Adipose tissue (tissue), 3 donors: ENCODE measurements around the gene GPR39. TPM values are rescaled to one million over a fixed set of nuclear protein-coding genes. Genes with fewer than 3 reads are reported as not detected.

Source experiments
- H3K27ac ChIP-seq: one replicate; pipeline ENCODE4 v1.5.1; 2013; ENCODE audit warnings: low read depth, low read length
- WGBS, 3 donors: extraction: QIAGEN DNeasy Blood & Tissue Kit; methylation state at CpG; one replicate each; pipeline ENCODE4 v1.1.7; 2013; 5-methylcytosine and 5-hydroxymethylcytosine counted together
- polyA plus RNA-seq, 3 donors: library from polyadenylated mRNA; stranded (reverse); fragments of 200-250 nt; gene quantifications; one replicate each; pipeline ENCODE4 v1.2.3, GENCODE V29; 2013
- donor health status: healthy with polysubstance abuse.
- donor health status: Bipolar disorder and iron deficiency.
- donor health status: healthy.

GPR39 gene
- polyA plus RNA-seq, 3 donors: 0.54 to 2.9 TPM; not detected in 1

DNA sequence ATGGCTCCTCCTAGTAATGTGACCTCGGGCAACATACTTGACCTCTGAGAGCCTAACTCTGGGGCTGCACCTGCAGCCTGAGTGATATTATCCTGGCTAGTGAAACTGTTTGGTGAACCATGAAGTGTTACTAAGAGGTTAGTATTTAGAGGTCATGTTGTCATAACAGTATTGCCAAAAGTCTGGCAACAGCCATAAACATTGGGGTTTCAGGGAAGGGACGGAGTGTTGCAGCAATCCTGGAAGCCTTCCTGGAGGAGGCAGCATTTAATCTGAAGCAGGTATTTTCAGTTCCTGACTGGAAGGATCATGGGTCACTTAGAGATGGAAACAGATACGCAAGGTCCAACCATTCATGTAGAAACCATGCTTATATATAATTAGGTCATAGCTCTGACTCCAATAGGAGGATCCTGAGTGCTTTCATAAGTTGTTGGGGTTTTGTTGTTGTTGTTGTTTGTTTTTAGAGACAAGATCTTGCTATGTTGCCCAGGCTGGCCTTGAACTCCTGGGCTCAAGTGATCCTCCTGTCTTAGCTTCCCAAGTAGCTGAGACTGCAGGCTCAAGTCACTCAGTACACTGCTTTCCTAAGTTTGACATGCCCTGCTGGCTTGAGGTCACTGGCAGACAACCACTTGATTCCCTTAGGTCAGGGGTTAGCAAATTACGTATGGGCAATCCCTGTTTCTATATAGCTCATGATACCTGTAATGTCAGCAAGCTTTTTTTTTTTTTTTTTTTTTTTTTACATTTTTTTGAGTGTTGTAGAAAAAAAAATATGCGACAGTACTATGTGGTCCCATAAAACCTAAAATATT, 21.5 kb downstream of the GPR39 start:
- H3K27ac ChIP-seq: no peak overlapping the region
- WGBS, 3 donors: 78 to 97% (median 90%) methylated on average over 5 of the region's 5 CpGs

DNA sequence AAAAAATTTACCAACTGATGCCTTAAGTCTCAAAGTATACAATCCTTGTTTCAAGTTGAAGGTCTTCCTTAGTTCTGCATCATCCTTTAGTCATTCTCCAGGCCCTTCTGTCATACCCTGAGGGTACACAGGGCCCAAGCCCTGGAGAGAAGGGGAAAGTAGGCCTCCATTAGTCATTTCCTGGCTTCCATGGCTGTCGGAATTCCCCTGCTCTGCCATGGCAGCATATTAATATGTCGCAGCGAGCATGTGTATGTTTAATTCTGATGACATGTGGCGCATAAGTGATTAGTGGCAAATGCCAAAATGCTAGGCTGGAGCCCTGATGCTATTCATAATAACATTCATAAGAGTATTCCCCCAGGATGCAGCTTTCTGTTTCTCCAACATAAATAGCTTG, 22.1 kb downstream of the GPR39 start:
- no peak overlapping the region for H3K27ac ChIP-seq
- 57 to 79% (median 58%) methylated on average over 4 of the region's 4 CpGs for WGBS, 3 donors

DNA sequence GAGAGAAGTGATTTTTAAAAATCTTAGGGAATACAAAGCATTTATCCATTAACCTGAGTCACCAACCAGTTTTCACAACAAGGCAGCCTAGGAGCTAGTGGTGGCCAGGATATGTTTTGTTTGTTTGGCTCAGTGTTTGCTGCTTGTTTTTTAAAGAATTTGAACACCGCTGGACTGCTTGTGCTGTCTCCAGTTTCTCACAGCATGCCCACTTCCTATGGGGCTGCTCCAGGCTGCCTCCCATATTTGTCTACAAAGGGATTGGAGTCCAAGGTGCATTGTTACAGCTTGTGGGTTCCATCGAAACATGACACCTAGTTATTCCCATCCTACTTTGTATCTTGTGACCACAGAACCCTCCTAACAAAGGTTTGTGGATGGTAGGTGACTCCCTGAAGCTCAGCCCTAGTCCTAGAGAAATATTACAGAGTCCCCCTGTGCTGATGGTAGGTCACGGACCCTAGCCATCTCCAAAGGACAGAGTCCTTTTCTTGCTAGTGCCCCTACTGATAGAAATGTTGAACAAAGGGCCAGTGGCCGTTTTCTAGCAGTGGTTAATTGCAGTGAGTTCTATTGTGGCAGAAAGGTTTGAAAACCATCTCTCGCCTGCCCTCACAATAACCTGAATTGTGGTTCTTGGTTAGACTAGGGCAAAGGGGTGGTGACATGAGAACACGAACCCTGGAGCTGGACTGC, 23.2 kb downstream of the GPR39 start:
- 78 to 82% (median 81%) methylated on average over 6 of the region's 6 CpGs for WGBS, 3 donors
- H3K27ac ChIP-seq: no peak overlapping the region

DNA sequence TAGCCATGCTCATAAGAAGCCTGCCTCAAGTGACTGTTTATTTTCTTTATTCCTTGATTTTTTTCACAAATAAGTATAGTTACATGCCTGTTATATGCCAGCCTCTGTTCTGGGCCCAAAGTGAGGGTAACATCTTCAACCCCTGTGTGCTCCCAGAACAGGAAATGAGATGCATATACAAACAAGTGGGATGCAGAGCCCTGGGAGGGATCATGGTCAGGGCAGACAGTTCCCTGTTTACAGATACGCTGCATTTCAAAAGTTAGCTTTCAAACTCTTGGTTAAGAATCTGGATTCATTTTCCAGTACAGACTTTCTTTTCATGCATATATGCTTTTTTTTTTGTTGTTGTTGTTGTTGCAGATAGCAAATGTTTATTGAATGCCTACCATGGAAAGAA, 24.4 kb downstream of the GPR39 start:
- H3K27ac ChIP-seq: no peak overlapping the region
- 84 to 85% (median 85%) methylated on average over 1 of the region's 1 CpG for WGBS, 3 donors

DNA sequence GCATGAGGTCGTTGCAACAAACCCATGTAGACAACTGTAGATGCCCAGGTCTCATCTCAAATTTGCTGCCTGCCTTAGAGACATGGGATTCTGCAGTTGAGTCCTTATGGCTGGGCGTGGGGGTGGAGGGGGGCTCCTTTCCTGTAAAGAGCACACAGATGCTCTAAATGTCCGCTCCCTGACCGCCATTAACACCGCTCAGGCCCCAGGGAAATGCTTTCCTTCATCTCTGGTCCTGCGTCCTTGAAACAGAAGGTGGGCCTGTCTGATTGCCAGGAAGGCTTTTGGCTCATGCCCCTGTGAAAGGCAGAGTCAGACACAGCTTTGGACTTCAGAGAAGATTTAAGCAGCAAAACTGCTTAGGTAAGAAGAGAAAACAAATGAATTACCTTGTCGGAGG, 25.7 kb downstream of the GPR39 start:
- WGBS, 3 donors: 60 to 75% (median 72%) methylated on average over 7 of the region's 7 CpGs

DNA sequence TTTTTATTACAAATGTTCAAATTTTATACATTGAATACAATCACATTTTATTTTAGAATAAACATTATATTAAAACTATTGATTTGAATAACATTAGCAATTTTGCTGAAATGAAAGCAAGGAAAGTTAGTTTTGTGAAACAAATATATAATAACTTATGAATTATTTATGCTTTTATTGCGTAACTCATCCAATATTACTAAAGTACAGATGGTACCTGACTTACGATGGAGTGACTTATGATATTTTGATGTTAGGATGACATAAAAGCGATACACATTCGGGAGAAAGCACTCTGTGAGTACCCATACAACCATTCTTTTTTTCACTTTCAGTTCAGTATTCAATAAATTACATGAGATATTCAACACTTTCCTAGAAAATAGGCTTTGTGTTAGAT, 26.5 kb downstream of the GPR39 start:
- WGBS, 3 donors: 86 to 95% (median 93%) methylated on average over 4 of the region's 4 CpGs
- no peak overlapping the region for H3K27ac ChIP-seq

More for the DNA sequence above, 25.7 kb downstream of the GPR39 start:
- no peak overlapping the region for H3K27ac ChIP-seq

DNA sequence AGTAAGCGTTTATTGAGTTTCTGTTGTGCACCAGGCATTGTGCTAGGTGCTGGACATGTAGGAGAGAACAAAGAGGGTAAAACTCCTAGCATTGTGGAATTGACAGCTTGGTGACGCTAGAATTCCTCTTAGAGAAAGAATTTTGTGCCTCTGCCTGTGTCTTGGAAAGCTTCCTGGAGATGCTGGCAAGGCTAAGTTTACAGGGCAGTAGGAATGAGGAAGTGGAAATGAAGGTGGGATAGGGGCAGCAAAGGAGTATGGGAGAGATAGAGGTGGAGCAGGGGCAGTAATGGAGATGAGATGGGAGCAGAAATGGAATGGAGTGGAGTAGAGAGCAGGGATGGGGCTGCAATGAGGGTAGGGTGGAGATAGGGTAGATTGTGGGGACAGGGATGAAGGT, 29.8 kb downstream of the GPR39 start:
- 75 to 90% (median 78%) methylated on average over 2 of the region's 2 CpGs for WGBS, 3 donors
- no peak overlapping the region for H3K27ac ChIP-seq

DNA sequence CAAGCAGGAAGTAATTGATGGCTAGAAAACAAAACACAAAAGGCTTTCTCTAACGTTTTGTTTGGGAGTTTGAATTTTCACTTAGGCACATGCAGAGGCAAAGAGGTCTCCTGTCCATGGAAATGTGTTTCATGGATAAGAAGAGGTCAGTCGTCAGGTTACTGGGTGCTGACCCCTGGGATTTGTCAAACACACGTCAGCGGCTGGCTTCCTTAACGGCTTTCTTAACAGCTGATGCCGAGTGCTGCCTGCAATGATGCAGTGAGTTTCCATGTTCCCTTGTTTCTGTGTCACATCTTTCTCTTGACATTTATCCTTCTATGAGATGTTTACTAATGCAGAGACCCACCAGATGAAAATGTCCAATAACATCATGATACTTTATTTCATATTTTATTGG, 31.7 kb downstream of the GPR39 start:
- WGBS, 3 donors: 15 to 46% (median 17%) methylated on average over 6 of the region's 6 CpGs
- H3K27ac ChIP-seq: no peak overlapping the region

DNA sequence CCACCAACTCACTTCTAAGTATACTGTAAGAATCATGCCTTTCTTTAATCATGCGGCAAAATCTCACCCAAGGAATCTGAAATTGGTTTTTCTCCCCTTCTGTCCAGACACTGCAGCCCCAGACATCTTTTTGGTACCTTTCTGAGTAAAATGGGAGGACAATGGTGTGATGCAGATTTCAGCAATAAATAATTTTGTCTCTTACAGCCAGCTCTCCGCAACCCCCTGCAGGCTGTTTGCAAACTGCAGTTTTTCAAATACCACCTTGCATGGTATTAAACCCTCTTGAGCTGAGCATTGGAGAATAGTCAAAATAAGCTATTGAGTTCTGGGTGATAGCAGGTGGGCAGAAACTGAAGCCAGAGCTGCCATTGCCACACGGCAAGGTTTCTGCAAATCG, 32.2 kb downstream of the GPR39 start:
- WGBS, 3 donors: 72 to 84% (median 76%) methylated on average over 4 of the region's 4 CpGs

DNA sequence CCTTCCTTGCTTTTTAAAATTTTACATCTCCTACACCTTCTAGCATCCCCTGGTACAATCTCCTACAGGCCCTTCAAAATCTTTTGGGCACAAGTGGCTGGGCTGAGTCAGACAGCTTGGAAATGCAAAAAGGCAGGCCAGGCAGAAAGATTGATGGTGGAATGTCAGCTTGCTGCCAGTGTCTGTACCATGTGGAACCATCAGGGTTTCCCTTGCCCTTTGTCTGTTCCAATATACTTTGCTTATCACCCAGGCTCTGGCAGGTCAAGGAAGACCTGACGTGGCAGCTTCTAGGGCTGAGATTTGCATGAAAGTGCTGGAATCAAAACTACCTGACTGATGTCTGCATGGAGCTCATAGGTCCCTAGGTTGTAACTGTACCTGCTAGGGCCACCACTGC, 33.3 kb downstream of the GPR39 start:
- 57 to 80% (median 71%) methylated on average over 1 of the region's 1 CpG for WGBS, 3 donors

More for the DNA sequence above, 32.2 kb downstream of the GPR39 start:
- no peak overlapping the region for H3K27ac ChIP-seq

DNA sequence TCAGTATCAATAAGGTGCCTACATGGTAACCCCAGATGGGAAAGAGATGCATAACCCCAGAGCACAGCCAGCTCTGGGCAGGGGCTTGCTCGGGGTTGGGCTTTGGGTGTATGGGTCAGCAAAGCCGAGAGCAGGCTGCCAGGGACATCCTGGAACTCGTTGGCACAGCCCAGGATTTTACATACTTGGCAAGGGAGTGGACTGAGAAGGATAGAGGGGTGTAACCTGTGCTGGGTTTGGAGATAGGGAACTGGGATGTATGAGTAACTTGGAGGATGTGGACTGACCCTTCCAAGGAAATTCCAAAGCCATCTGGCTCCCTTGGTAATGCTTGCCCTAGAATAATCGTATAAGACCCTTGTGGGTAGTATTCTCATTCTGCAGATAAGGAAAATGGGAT, 44.2 kb downstream of the GPR39 start:
- 52 to 74% (median 60%) methylated on average over 4 of the region's 4 CpGs for WGBS, 3 donors

More for the DNA sequence above, 33.3 kb downstream of the GPR39 start:
- H3K27ac ChIP-seq: no peak overlapping the region

DNA sequence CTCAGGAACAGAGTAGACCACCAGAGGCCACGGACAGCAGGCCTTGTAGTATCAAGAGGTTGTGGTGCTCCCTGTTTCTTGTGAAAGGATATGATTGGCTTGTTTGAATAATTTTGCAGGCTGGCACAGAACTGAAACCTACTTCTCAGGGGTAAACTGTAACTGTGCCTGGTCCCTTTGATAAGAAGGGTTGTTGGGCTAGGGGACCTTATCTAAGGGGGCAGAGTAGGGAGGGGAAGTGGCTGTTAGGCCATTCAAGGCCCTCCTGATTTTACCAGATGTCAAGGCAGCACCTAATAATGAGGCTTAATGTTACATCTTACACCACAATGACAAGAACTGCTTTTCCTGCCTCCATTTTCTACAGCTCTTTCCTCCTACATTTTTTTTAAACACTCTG, 45.6 kb downstream of the GPR39 start:
- 44 to 70% (median 59%) methylated on average over 1 of the region's 1 CpG for WGBS, 3 donors
- no peak overlapping the region for H3K27ac ChIP-seq

More for the DNA sequence above, 44.2 kb downstream of the GPR39 start:
- no peak overlapping the region for H3K27ac ChIP-seq

DNA sequence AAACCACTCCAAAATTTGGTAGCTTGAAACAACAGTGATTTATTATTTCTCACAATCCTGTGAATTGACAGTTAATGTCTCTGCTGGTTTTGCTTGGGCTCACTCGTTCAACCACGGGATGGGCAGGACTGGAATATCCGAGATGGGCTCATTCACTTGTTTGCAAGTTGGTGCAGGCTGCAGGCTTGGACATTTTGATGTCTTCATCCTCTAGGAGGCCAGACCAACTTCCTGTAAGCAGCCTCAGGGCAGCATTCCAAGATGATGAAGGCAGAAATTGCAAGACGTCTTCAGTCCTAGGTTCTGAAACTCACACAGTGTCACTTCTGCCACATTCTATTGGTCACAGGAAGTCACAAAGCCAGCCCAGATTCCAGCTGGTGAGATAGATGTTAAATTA, 47.1 kb downstream of the GPR39 start:
- no peak overlapping the region for H3K27ac ChIP-seq
- 68 to 88% (median 75%) methylated on average over 4 of the region's 4 CpGs for WGBS, 3 donors

DNA sequence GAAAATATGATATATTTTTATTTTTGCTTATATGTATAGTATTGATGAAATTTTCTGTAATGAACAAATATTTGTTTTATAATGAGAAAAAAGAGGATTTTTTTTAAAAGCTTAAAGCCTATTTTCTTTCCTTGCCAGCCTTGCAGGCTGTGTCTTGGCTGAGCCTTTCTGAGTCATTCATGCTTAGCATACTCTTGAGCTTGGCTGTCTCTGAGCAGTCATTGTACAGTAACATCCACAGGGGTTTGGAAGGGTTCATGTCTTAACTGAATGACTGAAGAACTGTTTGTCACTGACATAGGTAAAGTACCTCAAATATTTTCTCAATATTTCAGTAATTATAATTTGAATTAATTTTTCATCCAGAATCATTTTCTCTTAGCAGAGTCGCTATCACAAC, 49.3 kb downstream of the GPR39 start:
- no peak overlapping the region for H3K27ac ChIP-seq
- 72 to 95% (median 83%) methylated on average over 1 of the region's 1 CpG for WGBS, 3 donors

DNA sequence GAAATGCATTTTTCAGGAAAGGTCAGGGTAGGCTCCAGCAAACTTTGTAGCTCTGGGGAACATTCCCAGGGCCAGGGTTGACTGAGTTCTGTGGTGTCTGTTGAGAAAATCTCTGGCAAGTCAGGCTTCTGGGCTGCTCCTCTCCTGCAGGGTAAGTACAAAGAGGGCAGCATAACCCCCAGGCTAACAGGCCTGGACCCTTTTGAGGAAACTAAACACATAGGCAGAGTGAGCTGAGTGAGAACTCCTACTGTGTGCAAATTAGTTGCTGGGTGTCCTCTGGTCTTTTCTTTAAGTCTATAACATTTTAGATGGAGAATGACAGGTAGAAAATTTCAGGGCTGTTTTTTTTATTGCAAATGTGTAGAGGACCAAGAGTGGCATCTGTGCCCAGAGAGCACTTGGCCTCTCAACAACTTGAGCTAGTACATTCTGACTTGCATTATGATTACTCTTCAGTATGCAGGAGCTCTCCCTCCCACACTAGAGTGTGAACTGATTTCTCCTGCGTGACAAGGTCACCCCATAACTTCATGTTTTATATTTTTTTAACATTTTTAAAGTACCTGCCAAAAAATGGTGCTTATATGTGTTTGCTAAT, 49.9 kb downstream of the GPR39 start:
- WGBS, 3 donors: 54 to 88% (median 63%) methylated on average over 1 of the region's 1 CpG
- no peak overlapping the region for H3K27ac ChIP-seq

DNA sequence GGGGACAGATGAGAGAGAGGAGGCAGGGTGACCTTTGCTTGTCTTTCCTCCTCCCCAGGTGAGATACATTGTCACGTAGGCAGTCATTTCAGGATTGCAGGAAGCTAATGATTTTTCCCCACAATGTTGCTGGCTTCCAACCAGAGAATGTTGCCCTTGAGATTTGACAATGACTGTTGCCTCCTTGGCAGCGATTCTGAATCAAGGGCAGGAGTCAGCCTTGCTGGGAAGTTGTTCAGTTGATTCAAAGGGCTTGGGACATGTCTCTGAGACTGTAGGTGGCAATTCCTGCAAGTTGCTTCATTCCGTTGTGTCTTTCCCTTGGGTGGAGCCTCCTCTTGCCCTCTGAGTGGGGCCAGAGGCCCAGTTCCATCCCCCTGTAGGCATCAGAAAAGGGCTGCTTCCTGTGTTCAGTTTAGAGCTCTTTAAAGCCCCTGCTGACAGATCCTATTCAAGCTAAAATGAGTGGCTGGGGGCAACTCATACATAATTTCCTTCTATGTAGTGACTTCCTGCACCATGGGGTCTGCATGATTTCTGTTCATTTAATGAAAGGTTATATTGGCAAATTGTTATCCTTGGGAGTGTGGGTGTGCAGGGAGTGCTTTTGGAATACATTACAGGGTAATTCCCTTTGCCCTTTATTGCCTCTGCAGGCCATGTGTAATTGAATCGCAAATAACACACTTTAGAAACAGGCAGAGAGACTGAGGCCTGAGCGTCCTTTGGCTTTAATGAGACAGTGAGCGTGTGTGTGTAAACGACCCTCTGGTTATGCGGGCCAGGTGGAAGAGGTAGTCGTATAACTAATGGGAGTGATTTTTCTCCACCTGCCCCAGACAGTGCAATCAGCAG, 52.4 kb downstream of the GPR39 start:
- no peak overlapping the region for H3K27ac ChIP-seq
- WGBS, 3 donors: 67 to 76% (median 73%) methylated on average over 9 of the region's 9 CpGs

DNA sequence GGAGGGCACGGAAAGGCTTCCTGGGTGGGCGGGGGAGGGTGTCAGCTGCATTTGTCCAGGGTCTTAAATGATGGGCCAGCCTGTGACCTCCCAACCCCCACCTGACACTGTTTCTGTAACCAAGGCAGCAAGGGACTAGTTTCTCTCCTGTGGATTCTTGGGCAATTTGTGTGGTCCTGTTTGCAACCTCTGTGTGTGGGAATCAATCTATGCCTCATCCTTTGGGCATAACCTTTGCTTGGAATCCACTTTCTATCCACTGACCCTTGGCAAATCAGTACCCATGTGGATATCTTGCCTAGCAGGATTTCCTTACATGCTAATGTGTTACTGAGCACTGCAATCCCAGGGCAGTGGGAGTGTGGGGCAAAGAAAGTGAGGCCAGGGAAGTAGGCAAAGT, 54.1 kb downstream of the GPR39 start:
- whole genome bisulfite sequencing, 3 donors: 63 to 80% (median 76%) methylated on average over 2 of the region's 2 CpGs
- H3K27ac ChIP-seq: no peak overlapping the region

DNA sequence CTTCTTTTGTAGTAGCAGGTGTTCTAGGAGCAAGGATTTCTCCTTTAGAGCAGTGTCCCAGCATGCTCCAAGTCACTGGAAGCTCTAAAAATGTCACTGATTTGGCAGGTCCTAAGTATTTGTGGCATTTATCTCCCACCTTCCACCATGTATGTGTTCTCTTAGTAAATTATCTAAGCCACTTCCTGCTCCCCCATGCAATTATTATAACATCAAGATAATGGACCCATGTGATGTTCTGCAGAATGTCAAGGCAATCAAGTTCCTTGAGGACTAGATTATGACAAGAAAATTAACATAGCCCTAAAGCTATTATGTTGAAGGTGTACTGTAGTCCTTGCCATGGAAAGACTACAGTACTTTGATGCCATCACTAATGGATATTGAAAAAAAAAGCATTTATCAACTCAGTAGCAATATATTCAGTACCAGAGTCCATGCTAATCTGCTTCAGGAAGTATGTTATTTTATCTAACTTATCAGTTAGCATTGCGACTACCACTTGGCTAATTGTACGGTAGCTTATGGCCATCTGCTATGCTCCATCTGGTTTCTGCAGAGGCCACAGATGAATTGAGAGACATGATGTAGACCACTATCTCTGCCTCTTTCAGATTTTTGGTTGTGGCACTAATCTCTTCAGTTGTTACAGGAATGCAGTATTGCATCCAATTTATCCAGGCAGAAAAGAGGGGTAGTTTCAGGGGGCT, 56.7 kb downstream of the GPR39 start:
- WGBS, 3 donors: 84 to 93% (median 87%) methylated on average over 2 of the region's 2 CpGs
- H3K27ac ChIP-seq: no peak overlapping the region
